Trophoblast cell (in vitro differentiated cells and primary cell): ENCODE data around the gene IER5.

Experiments
- DNase-seq, 2 donors: peaks; one replicate each; pipeline ENCODE4 v3.0.0-alpha.2; 2016
- H2AFZ ChIP-seq: 2 replicates; pipeline ENCODE4 v1.6.1; 2013; ENCODE audit warnings: low read length, moderate library complexity, mild to moderate bottlenecking; ENCODE audit not compliant: insufficient read depth, poor library complexity
- H2AK5ac ChIP-seq: 2 replicates; pipeline ENCODE4 v1.6.1; 2013; ENCODE audit warnings: mild to moderate bottlenecking, low read length
- H2BK120ac ChIP-seq: 2 replicates; pipeline ENCODE4 v1.6.1; 2013; ENCODE audit warnings: low read length, mild to moderate bottlenecking, moderate library complexity; ENCODE audit not compliant: insufficient read depth, poor library complexity
- H2BK12ac ChIP-seq: 2 replicates; pipeline ENCODE4 v1.6.1; 2013; ENCODE audit warnings: mild to moderate bottlenecking, low read length, moderate library complexity
- H2BK5ac ChIP-seq: 2 replicates; pipeline ENCODE4 v1.6.1; 2013; ENCODE audit warnings: low read length, low read depth, moderate library complexity, mild to moderate bottlenecking; ENCODE audit not compliant: poor library complexity
- H3K14ac ChIP-seq: 2 replicates; pipeline ENCODE4 v1.6.1; 2013; ENCODE audit warnings: mild to moderate bottlenecking, low read length
- H3K18ac ChIP-seq: 2 replicates; pipeline ENCODE4 v1.6.1; 2013; ENCODE audit warnings: mild to moderate bottlenecking, low read length
- H3K23ac ChIP-seq: 2 replicates; pipeline ENCODE4 v1.6.1; 2013; ENCODE audit warnings: low read length
- H3K27ac ChIP-seq: 2 replicates; pipeline ENCODE4 v1.5.1; 2013; ENCODE audit warnings: low read depth, mild to moderate bottlenecking, inconsistent platforms, low read length, moderate library complexity
- H3K27me3 ChIP-seq: 2 replicates; pipeline ENCODE4 v1.6.1; 2013; ENCODE audit warnings: inconsistent platforms, mild to moderate bottlenecking, low read length, moderate library complexity; ENCODE audit not compliant: insufficient read depth
- H3K36me3 ChIP-seq, 2 experiments: 1 replicate in 1 of 2; 2 replicates in 1 of 2; pipeline ENCODE4 v1.6.1; 2013; ENCODE audit warnings: low read length in 2 of 2, mild to moderate bottlenecking in 2 of 2, moderate library complexity in 1 of 2; ENCODE audit not compliant: insufficient read depth in 2 of 2, control insufficient read depth in 1 of 2
- H3K4ac ChIP-seq: 2 replicates; pipeline ENCODE4 v1.6.1; 2013; ENCODE audit warnings: low read depth, mild to moderate bottlenecking, low read length, moderate library complexity
- H3K4me1 ChIP-seq, 2 experiments: 1 replicate in 1 of 2; 2 replicates in 1 of 2; pipeline ENCODE4 v1.6.1; 2013; ENCODE audit warnings: low read length in 2 of 2, mild to moderate bottlenecking in 2 of 2, moderate library complexity in 1 of 2; ENCODE audit not compliant: insufficient read depth in 2 of 2, control insufficient read depth in 1 of 2
- H3K4me2 ChIP-seq: 2 replicates; pipeline ENCODE4 v1.6.1; 2013; ENCODE audit warnings: inconsistent platforms, mild to moderate bottlenecking, low read length, moderate library complexity
- H3K4me3 ChIP-seq: 2 replicates; pipeline ENCODE4 v1.5.1; 2013; ENCODE audit warnings: mild to moderate bottlenecking, low read depth, low read length, inconsistent platforms
- H3K79me1 ChIP-seq: one replicate; pipeline ENCODE4 v1.6.1; 2013; ENCODE audit warnings: low read length
- H3K79me2 ChIP-seq: 2 replicates; pipeline ENCODE4 v1.6.1; 2013; ENCODE audit warnings: low read length, mild to moderate bottlenecking; ENCODE audit not compliant: control insufficient read depth, insufficient read depth, poor library complexity
- H3K9ac ChIP-seq: 2 replicates; pipeline ENCODE4 v1.6.1; 2013; ENCODE audit warnings: mild to moderate bottlenecking, low read length
- H3K9me3 ChIP-seq: 2 replicates; pipeline ENCODE4 v1.6.1; 2013; ENCODE audit warnings: low read depth, mild to moderate bottlenecking, control low read depth, inconsistent platforms, low read length; ENCODE audit not compliant: insufficient read depth
- H4K12ac ChIP-seq: 2 replicates; pipeline ENCODE4 v1.6.1; 2013; ENCODE audit warnings: low read depth, mild to moderate bottlenecking, low read length, moderate library complexity
- H4K8ac ChIP-seq: 2 replicates; pipeline ENCODE4 v1.6.1; 2013; ENCODE audit warnings: low read depth, mild to moderate bottlenecking, low read length, moderate library complexity
- H4K91ac ChIP-seq: one replicate; pipeline ENCODE4 v1.6.1; 2013; ENCODE audit warnings: low read depth, mild to moderate bottlenecking, low read length, moderate library complexity
- WGBS: extraction: QIAGEN DNeasy Blood & Tissue Kit; methylation state at CpG from one replicate; pipeline ENCODE4 v1.1.7; 2013; ENCODE audit warnings: missing lambda C conversion rate; ENCODE audit not compliant: insufficient read length, insufficient coverage; ENCODE audit errors: extremely low coverage; 5-methylcytosine and 5-hydroxymethylcytosine counted together

The IER5 gene

GRCh38 chr1:181064702-181065101, 23.8 kb upstream of the IER5 start:
- Histone ChIP-seq H2BK12ac (no peak overlapping the region), H2AFZ (no peak overlapping the region), H3K4ac (no peak overlapping the region), H3K9me3 (no peaks in the 10 kb centered on the region), H3K4me1 (peaks cover 0 to 5% of the 10 kb centered on the region in 2 experiments), H3K79me2 (no peaks in the 10 kb centered on the region), H3K18ac (no peak overlapping the region), H3K79me1 (no peaks in the 10 kb centered on the region), H3K36me3 (no peaks in the 10 kb centered on the region), H3K9ac (no peak overlapping the region), H4K12ac (no peak overlapping the region), H3K4me2 (no peak overlapping the region), H4K8ac (no peak overlapping the region), H2AK5ac (no peak overlapping the region), H3K4me3 (no peak overlapping the region), H3K27me3 (no peaks in the 10 kb centered on the region), H2BK120ac (no peak overlapping the region), H3K23ac (no peak overlapping the region), H4K91ac (no peak overlapping the region), H3K14ac (no peak overlapping the region), H2BK5ac (no peak overlapping the region), H3K27ac (no peak overlapping the region)
- WGBS: no CpG with 5 or more reads among the region's 1 CpG
- DNase-seq: no peak

GRCh38 chr1:181073638-181074037, 14.9 kb upstream of the IER5 start:
- H3K36me3 ChIP-seq: no peaks in the 10 kb centered on the region
- no peak overlapping the region for H2AK5ac ChIP-seq
- H4K12ac ChIP-seq: no peak overlapping the region
- H3K4me3 ChIP-seq: no peak overlapping the region
- no peak overlapping the region for H3K4me2 ChIP-seq
- H4K91ac ChIP-seq: no peak overlapping the region
- H3K4ac ChIP-seq: no peak overlapping the region
- DNase-seq: no peak
- no peak overlapping the region for H2BK120ac ChIP-seq
- no peak overlapping the region for H3K18ac ChIP-seq
- no peak overlapping the region for H2BK12ac ChIP-seq
- H3K4me1 ChIP-seq: peaks cover 6 to 11% of the 10 kb centered on the region in 2 experiments
- H3K79me1 ChIP-seq: peaks cover 8% of the 10 kb centered on the region
- H3K27ac ChIP-seq: no peak overlapping the region
- H3K9me3 ChIP-seq: no peaks in the 10 kb centered on the region
- H3K14ac ChIP-seq: no peak overlapping the region
- no peaks in the 10 kb centered on the region for H3K27me3 ChIP-seq
- no peak overlapping the region for H4K8ac ChIP-seq
- no peak overlapping the region for H2BK5ac ChIP-seq
- no peak overlapping the region for H2AFZ ChIP-seq
- no peak overlapping the region for H3K23ac ChIP-seq
- no peak overlapping the region for H3K9ac ChIP-seq
- no CpG with 5 or more reads among the region's 10 CpGs for WGBS
- no peaks in the 10 kb centered on the region for H3K79me2 ChIP-seq

- no peak for DNase-seq
- Histone ChIP-seq H4K91ac (no peak overlapping the region), H3K4me1 (peaks cover 6 to 11% of the 10 kb centered on the region in 2 experiments), H3K27me3 (no peaks in the 10 kb centered on the region), H2BK12ac (no peak overlapping the region), H4K8ac (no peak overlapping the region), H3K23ac (no peak overlapping the region), H3K18ac (no peak overlapping the region), H2BK5ac (no peak overlapping the region), H3K79me1 (peaks cover 8% of the 10 kb centered on the region), H3K14ac (no peak overlapping the region), H2BK120ac (no peak overlapping the region), H3K4me3 (no peak overlapping the region), H3K4me2 (no peak overlapping the region), H3K9me3 (no peaks in the 10 kb centered on the region), H3K9ac (no peak overlapping the region), H4K12ac (no peak overlapping the region), H3K4ac (no peak overlapping the region), H2AK5ac (no peak overlapping the region), H3K27ac (no peak overlapping the region), H2AFZ (no peak overlapping the region), H3K79me2 (no peaks in the 10 kb centered on the region), H3K36me3 (no peaks in the 10 kb centered on the region)
- WGBS: no CpG with 5 or more reads among the region's 5 CpGs
Observed at GRCh38 chr1:181075766-181076350, 12.6 kb upstream of the IER5 start.

DNA sequence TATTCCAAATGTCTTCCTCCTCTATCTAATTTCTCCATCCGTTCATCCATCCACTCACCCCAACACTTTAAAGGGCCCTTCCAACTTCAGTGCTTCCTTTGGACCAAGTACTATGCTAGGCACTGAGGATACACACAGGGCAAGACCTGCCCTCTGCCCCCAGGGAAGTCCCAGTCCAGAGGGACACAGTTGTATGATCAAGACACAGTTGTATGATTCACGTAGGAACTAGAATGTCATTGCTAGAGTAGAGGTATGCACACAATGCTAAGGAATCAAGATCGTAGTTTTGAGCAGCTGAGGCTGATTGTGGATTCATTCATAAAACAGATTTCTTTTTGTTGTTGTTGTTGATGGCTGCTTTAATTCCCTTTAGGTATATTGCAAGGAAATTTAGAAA, 11.6 kb upstream of the IER5 start:
- H3K79me2 ChIP-seq: no peaks in the 10 kb centered on the region
- H3K27me3 ChIP-seq: no peaks in the 10 kb centered on the region
- H3K4me2 ChIP-seq: no peak overlapping the region
- H3K27ac ChIP-seq: no peak overlapping the region
- no peak overlapping the region for H4K12ac ChIP-seq
- H3K9ac ChIP-seq: no peak overlapping the region
- H3K4me3 ChIP-seq: no peak overlapping the region
- H2BK12ac ChIP-seq: no peak overlapping the region
- H4K91ac ChIP-seq: no peak overlapping the region
- H3K9me3 ChIP-seq: no peaks in the 10 kb centered on the region
- H3K18ac ChIP-seq: no peak overlapping the region
- peak in 1 of 2 donors; percentile 72 for DNase-seq
- no peak overlapping the region for H2BK5ac ChIP-seq
- no CpG with 5 or more reads among the region's 3 CpGs for WGBS
- H2AK5ac ChIP-seq: no peak overlapping the region
- no peak overlapping the region for H3K23ac ChIP-seq
- H3K4me1 ChIP-seq: peaks cover 6 to 14% of the 10 kb centered on the region in 2 experiments
- no peak overlapping the region for H2BK120ac ChIP-seq
- H3K36me3 ChIP-seq: no peaks in the 10 kb centered on the region
- H2AFZ ChIP-seq: no peak overlapping the region
- no peak overlapping the region for H4K8ac ChIP-seq
- H3K14ac ChIP-seq: no peak overlapping the region
- peaks cover 8% of the 10 kb centered on the region for H3K79me1 ChIP-seq
- no peak overlapping the region for H3K4ac ChIP-seq
